Measurements from ENCODE around the gene DIAPH1. TPM values are rescaled to one million over a fixed set of nuclear protein-coding genes. Genes with fewer than 3 reads are reported as not detected.
"Not testable (repeated sequence)": the region's sequence is repeated elsewhere in the genome, so short reads cannot be mapped to it uniquely, and the experiment has no call there.

Gene DIAPH1
- total RNA-seq, 4 donors from 2014 or later = 27.7 to 69.4 (median 30.2) TPM

DNA sequence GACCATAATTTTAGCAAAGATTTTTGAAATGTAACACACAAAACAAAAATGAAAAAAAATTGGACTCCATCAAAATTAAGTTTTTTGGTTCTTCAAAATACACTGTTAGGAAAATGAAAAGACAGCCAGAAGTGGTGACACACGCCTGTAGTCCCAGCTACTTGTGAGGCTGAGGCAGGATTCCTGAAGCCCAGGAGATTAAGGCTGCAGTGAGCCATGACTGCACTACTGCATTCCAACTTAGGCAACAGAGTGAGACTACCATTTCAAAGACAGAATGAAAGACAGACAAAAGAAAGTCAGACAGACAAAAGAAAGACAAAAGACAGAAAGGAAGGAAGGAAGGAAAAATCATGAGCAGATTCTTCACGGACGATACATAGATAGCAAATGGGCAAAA lies 7.5 kb downstream of the DIAPH1 start:
- DNase-seq = no peak
- H3K36me3 ChIP-seq = no peaks in the 10 kb centered on the region
- H3K4me1 ChIP-seq = peaks cover 0 to 4% of the 10 kb centered on the region in 2 donors
- H3K9me3 ChIP-seq = no peaks in the 10 kb centered on the region
- intact Hi-C loops (cut with DNase I; ENCODE audit: low total_unique reads) = no loop called here
- TF ChIP-seq, protein P1, sequence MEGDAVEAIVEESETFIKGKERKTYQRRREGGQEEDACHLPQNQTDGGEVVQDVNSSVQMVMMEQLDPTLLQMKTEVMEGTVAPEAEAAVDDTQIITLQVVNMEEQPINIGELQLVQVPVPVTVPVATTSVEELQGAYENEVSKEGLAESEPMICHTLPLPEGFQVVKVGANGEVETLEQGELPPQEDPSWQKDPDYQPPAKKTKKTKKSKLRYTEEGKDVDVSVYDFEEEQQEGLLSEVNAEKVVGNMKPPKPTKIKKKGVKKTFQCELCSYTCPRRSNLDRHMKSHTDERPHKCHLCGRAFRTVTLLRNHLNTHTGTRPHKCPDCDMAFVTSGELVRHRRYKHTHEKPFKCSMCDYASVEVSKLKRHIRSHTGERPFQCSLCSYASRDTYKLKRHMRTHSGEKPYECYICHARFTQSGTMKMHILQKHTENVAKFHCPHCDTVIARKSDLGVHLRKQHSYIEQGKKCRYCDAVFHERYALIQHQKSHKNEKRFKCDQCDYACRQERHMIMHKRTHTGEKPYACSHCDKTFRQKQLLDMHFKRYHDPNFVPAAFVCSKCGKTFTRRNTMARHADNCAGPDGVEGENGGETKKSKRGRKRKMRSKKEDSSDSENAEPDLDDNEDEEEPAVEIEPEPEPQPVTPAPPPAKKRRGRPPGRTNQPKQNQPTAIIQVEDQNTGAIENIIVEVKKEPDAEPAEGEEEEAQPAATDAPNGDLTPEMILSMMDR (IDR thresholded peaks at IDR 0.05) = no peak
- TF ChIP-seq POLR2A (IDR thresholded peaks at IDR 0.05) = no peak
- no peak overlapping the region for H3K4me3 ChIP-seq
- H3K27me3 ChIP-seq = no peaks in the 10 kb centered on the region
- H3K27ac ChIP-seq = no peak overlapping the region

DNA sequence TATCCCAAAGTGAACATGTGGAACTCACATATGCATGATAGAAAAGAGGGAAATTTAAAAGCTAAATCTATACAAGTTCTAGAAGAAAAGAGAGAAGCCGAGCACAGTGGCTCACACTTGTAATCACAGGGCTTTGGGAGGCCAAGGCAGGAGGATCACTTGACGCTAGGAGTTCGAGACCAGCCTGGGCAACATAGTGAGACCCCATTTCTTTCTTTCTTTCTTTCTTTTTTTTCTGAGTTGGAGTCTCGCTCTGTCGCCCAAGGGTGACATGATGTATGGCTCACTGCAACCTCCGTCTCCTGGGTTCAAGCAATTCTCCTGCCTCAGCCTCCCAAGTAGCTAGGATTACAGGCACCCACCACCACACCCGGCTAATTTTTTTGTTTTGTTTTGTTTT lies 8.9 kb downstream of the DIAPH1 start:
- not testable (repeated sequence) for DNase-seq, H3K4me3 ChIP-seq

DNA sequence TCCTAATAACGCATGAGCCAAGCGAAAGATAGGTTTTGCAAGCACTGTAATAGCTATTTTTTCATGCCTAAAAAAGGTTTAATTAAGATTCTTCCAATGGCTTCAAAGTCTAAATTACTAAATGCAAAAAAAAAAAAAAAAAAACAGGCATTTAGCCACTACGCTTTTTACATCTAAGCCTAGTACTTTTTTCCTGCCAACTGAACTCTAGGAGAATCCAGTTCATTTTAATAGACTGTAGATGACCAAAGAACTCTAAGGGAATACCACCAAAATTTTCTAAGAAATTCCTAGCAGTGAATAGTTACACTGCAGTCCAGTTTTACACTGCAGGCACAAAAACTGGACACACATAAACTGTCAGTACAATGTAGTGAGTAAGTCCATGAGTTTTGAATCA lies 9.8 kb downstream of the DIAPH1 start:
- Histone ChIP-seq H3K4me1 (peaks cover 3 to 4% of the 10 kb centered on the region in 2 donors), H3K4me3 (no peak overlapping the region), H3K27me3 (no peaks in the 10 kb centered on the region), H3K27ac (no peak overlapping the region), H3K36me3 (no peaks in the 10 kb centered on the region), H3K9me3 (no peaks in the 10 kb centered on the region)
- intact Hi-C loops (cut with DNase I; ENCODE audit: low total_unique reads) = no loop called here
- DNase-seq = no peak
- no peak for TF ChIP-seq POLR2A (IDR thresholded peaks at IDR 0.05)
- TF ChIP-seq, protein P1 (IDR thresholded peaks at IDR 0.05) = no peak

More for the DNA sequence above, 8.9 kb downstream of the DIAPH1 start:
- H3K27me3 ChIP-seq; H3K4me1 ChIP-seq; H3K9me3 ChIP-seq; intact Hi-C loops (cut with DNase I; ENCODE audit: low total_unique reads); H3K36me3 ChIP-seq; H3K27ac ChIP-seq: not testable (repeated sequence)

DNA sequence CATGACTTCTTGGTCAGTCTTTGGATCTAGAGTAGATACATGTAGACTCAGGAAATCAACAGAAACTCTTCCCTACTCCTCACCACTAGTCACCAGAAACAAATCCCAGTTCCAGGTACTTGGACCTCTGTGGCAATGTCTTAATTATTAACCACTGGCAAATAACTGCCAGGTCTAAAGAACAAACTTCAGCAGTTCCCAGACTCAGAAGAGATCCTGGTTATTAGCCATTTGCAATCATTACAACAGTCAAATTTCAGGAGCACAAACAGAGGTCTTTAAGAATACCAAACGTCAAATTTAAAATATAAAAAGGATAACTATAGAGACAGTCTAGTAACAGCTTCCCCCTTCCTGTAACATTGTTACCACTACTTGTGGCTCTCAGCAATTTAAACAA lies 10.2 kb downstream of the DIAPH1 start:
- Histone ChIP-seq H3K27me3 (no peaks in the 10 kb centered on the region), H3K36me3 (no peaks in the 10 kb centered on the region), H3K4me3 (no peak overlapping the region), H3K27ac (no peak overlapping the region), H3K9me3 (no peaks in the 10 kb centered on the region), H3K4me1 (peaks cover 3 to 4% of the 10 kb centered on the region in 2 donors)
- intact Hi-C loops (cut with DNase I; ENCODE audit: low total_unique reads) = no loop called here
- DNase-seq = no peak
- TF ChIP-seq POLR2A (IDR thresholded peaks at IDR 0.05) = no peak
- TF ChIP-seq, protein P1 (IDR thresholded peaks at IDR 0.05) = no peak

DNA sequence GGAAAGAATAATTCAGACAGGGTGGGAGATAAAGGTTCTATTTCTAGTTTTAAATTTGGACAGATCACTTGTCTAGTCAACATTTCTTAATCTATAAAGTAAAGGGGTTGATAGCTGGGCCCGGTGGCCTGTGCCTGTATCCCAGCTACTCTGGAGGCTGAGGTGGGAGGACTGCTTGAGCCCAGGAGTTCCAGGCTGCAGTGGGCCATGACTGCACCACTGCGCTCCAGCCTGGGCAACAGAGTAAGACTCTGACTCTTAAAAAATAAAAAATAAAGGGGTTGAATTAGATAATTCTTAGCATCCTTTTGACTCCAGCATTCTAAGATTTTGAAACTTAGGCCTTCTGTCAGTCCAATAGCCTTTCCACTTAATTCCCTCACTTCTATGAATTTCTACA lies 10.8 kb downstream of the DIAPH1 start:
- Histone ChIP-seq H3K27ac (no peak overlapping the region), H3K36me3 (no peaks in the 10 kb centered on the region), H3K4me3 (no peak overlapping the region), H3K9me3 (no peaks in the 10 kb centered on the region), H3K27me3 (no peaks in the 10 kb centered on the region), H3K4me1 (peaks cover under 1 to 3% of the 10 kb centered on the region in 2 donors)
- TF ChIP-seq POLR2A (IDR thresholded peaks at IDR 0.05) = no peak
- TF ChIP-seq, protein P1 (IDR thresholded peaks at IDR 0.05) = no peak
- intact Hi-C loops (cut with DNase I; ENCODE audit: low total_unique reads) = no loop called here
- no peak for DNase-seq
